Measurements from ENCODE around the gene BAIAP3.

DNA sequence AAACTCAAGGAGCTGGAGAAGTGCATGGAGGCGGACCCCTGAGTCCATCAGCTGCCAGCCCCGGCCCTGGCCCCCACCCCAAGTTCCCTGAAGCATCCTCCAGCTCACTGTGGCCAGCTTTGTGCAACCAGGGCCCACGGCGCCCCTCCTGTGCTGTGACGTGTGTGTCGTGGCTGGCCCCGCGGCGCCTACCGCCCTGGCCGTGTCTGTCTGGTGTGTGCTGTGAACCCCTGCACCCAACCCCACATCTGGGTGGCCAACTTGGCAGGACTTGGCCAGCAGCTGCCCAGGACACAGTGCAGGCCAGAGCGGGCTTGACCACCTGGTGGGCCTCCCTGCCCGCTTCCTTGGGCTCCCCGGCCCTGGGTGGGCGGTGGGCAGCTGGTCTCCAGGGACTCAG lies 15.0 kb downstream of the BAIAP3 start:
- TF ChIP-seq EZH2 (IDR thresholded peaks at IDR 0.05) (no peak), POLR2AphosphoS5 (IDR thresholded peaks at IDR 0.05; ENCODE audit: borderline replicate concordance, low read depth, low read length) (no peak)

All from SK-N-MC (cell line).